SIG-M5 treated with dmso at 0.1 percent for 504 hours (cell line): ENCODE measurements around the gene KL.

Source experiments
- DNase-seq: peaks from one replicate; lab custom pipeline; 2025; ENCODE audit not compliant: unreplicated experiment; lab: John Stamatoyannopoulos, UW

The KL gene

GRCh38 chr13:33033986-33034385 lies 17.8 kb downstream of the KL start:
- DNase-seq = no peak

GRCh38 chr13:33034882-33035520 lies 18.8 kb downstream of the KL start:
- peak; percentile 79 for DNase-seq

DNA sequence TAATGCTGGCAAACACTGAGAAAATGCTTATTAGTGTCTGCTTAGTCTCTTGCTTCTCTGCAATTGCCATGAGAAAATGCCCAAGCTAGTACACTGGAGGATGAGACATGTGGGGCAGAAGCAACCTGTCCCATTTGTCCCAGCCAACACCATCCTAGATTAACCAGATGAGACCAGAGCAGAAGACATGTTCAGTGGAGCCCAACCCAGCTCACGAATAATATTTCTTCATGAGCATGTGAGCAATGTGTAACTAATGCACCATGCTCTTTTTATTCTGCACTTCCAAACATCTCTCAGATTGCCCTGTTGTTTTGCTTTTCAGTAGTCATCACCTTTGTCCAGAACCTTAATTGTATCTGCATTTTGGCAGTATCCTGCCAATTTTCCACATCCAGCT lies 21.4 kb downstream of the KL start:
- no peak for DNase-seq

DNA sequence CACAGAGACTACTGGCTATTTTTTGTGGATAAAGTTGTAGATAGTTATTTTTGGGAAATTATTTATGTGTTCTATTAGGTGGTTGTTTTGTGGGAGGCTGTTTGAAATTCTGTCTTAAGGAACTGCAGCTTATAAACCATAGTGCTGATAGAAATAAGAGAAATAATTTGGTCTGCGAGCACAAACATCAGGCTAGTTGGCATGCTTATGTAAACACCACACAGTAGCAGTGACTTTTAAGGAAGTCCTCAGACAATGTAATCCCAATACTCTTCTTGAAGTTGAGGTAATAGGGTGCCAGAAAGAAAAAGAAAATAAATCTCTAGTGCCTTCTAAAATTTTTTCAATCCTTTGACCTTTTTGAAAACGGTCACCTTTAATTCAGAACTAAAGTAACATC lies 23.9 kb downstream of the KL start:
- DNase-seq = no peak

- DNase-seq = no peak
Observed at GRCh38 chr13:33045851-33046592, 29.8 kb downstream of the KL start.

- no peak for DNase-seq
Observed at GRCh38 chr13:33050161-33050560, 33.9 kb downstream of the KL start.

- no peak for DNase-seq
Observed at GRCh38 chr13:33051632-33052031, 35.4 kb downstream of the KL start.

- DNase-seq = no peak
Observed at GRCh38 chr13:33052506-33053280, 36.5 kb downstream of the KL start.

GRCh38 chr13:33053397-33054066 lies 37.3 kb downstream of the KL start:
- DNase-seq = no peak

- peak; percentile 20 for DNase-seq
Observed at GRCh38 chr13:33057019-33057780, 41.0 kb downstream of the KL start.

DNA sequence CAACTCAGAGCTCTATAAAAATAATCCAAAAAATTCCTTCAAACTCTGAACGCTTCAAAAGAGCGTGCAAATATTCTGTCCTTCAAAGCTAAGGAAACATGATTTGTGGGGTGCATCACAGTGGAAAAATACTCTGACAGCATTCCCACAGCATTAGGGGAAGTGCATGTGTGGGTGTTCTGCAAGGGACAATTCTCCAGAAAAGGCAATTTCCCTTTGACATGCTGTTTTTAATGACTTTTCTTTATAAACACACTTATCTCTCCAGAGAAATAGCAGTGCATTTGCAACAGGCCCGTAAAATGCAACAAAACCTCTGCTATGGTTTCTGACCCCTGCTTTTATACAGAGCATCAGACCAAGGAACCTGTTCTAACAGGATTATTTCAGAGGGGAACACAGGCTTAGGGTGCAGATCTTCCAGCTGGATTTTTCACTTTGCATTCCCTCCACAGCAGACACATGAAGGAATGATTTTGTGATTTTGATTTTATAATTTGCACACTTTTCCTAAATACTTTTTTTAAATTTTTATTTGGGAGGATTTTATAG lies 42.6 kb downstream of the KL start:
- no peak for DNase-seq

- DNase-seq = no peak
Observed at GRCh38 chr13:33060815-33061214, 44.6 kb downstream of the KL start.

GRCh38 chr13:33066329-33066728 lies 50.1 kb downstream of the KL start:
- DNase-seq = no peak

DNA sequence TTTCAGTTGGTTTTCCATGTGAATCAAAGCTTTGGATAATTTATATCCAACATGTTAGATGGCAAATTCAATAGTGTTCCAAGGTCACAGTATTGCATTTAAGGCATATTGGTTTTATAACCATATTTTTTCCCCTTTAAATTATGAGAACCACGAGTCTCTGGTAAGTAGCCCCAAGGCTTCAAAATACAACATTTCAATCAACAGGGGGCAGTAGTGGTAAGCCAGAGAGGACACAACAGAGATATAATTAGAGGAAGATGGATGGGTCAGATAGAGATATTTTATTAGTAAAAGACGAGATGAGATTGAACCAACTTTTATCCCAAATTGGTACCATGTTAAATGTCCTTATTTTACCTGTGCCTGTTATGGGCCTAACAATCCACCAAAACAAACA lies 53.1 kb downstream of the KL start:
- DNase-seq = no peak

- DNase-seq = no peak
Observed at GRCh38 chr13:33070713-33071112, 54.5 kb downstream of the KL start.

- no peak for DNase-seq
Observed at GRCh38 chr13:33072282-33072681, 56.1 kb downstream of the KL start.

DNA sequence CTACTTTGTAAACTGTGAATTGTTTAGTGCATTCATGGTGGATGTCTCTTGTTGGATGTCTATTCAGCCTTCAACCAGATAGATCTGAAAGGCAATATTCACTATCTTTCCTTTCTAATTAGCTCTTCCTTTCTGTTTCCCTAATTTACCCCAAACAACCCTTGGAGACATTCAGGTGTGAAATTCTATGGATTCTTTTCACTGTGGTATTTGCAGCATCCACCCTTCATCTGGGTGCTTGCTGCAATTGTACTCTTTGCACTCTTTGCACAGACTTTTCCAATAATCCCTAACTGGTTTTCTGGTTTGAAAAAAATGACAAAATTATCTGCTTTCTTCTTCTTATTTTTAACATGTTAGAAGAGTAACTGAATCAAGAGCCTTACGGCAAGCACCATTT lies 56.5 kb downstream of the KL start:
- no peak for DNase-seq

- DNase-seq = no peak
Observed at GRCh38 chr13:33073338-33073737, 57.1 kb downstream of the KL start.

DNA sequence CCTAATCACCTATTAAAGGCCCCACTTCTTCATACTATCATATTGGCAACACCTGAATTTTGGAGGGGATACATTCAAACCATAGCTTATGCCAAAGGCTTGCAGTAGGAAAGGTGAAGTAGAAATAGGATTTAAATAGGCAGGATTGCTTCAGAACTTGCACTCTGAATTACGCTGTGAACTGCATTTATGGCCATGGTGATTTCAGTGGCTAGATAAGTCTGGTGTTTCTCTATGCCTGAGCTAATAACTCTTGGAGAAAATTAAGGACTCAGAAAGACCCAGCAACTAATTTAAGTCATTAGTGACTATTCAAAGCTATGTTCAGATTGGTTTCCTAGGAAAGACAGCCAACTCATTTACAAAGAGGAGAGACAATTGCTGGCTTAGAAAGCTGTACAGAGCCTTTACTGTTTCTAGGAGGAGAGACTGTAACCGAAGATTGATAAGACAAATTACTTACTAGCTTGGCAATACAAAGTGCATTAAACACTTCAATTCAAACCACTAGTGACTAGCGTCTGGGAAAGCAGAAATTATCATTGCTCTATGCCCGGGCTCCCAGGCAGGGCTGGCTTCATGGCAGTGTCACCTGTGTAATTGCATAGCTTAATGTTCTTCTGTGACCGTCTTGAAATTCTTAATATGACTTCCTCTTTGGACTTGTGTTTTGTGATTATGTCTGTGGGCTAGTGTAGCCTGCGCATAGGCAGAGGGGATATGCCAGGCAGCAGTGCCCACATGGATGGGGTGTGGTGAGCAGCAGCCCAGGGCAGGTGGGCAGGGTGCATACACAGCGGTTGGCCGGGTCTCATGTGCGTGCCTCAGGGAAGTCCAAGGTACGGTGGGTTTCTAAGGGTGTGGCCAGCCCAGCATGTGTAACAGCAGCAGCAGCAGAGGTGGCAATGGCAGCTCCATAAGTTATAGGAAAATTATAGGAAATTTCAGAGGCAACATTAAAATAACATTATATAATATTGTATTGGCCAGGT lies 60.1 kb downstream of the KL start:
- DNase-seq = no peak
